ENCODE measurements around the gene SLC4A1AP.

GRCh38 chr2:27742571-27742970 is 78.9 kb downstream of the SLC4A1AP start:
- TF ChIP-seq POLR2A (IDR thresholded peaks at IDR 0.05): no peak
- no peak for TF ChIP-seq CTCF (IDR thresholded peaks at IDR 0.05)

Data from lower leg skin (tissue), 3 donors.